Measurements from ENCODE around the gene PTBP2.
"Not testable (repeated sequence)": the region's sequence is repeated elsewhere in the genome, so short reads cannot be mapped to it uniquely, and the experiment has no call there.

PTBP2 gene

DNA sequence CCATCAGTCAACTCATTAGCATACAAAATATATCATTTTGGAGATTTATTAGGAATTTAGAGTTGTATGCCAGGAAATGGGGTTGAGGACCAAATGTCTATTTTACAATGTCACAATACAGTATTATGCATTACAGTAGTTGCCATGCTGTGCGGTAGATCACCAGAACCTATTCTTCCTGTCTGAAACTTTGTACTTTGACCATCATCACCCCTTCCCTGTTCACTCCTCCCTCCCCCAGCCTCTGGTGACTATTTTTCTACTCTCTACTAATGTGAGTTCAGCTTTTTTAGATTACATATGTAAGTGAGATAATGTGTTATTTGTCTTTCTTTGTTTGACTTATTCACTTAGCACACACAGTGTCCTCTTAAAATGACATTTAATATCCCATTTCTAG lies 50.8 kb downstream of the PTBP2 start:
- H3K4me3 ChIP-seq (ENCODE audit: low read depth, low read length) = no peak overlapping the region
- DNase-seq (ENCODE audit: low read depth) = no peak
- TF ChIP-seq CTCF (IDR thresholded peaks at IDR 0.05; ENCODE audit: low read depth, low read length, missing control alignments) = no peak

GRCh38 chr1:96772972-96773371 lies 51.4 kb downstream of the PTBP2 start:
- DNase-seq (ENCODE audit: low read depth) = no peak
- no peak overlapping the region for H3K4me3 ChIP-seq (ENCODE audit: low read depth, low read length)
- no peak for TF ChIP-seq CTCF (IDR thresholded peaks at IDR 0.05; ENCODE audit: low read depth, low read length, missing control alignments)

- DNase-seq (ENCODE audit: low read depth) = no peak
- H3K4me3 ChIP-seq (ENCODE audit: low read depth, low read length) = no peak overlapping the region
- no peak for TF ChIP-seq CTCF (IDR thresholded peaks at IDR 0.05; ENCODE audit: low read depth, low read length, missing control alignments)
Observed at GRCh38 chr1:96782206-96782605, 60.6 kb downstream of the PTBP2 start.

- TF ChIP-seq CTCF (IDR thresholded peaks at IDR 0.05; ENCODE audit: low read depth, low read length, missing control alignments) = no peak
- no peak for DNase-seq (ENCODE audit: low read depth)
- H3K4me3 ChIP-seq (ENCODE audit: low read depth, low read length) = no peak overlapping the region
Observed at GRCh38 chr1:96782856-96783255, 61.3 kb downstream of the PTBP2 start.

DNA sequence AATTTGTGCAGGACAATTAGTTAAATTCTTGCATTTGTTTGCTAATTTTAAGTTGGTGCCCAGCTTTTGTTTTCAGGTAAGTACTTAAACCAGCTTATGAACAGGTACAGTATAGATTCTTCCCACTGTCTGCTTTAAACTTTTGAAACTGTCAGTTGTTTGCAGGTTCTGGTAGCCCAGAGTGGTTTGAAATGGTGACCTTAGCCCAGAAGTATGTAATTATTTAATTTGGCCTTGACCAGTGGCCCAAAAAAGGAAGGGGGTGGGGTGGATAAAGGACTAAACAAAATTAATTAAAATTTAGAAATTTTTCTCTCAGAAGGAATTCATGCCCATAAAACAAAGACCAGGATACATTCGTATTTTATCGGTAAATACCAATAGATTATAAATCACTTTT lies 69.0 kb downstream of the PTBP2 start:
- H3K4me3 ChIP-seq (ENCODE audit: low read depth, low read length) = no peak overlapping the region
- DNase-seq (ENCODE audit: low read depth) = no peak
- no peak for TF ChIP-seq CTCF (IDR thresholded peaks at IDR 0.05; ENCODE audit: low read depth, low read length, missing control alignments)

DNA sequence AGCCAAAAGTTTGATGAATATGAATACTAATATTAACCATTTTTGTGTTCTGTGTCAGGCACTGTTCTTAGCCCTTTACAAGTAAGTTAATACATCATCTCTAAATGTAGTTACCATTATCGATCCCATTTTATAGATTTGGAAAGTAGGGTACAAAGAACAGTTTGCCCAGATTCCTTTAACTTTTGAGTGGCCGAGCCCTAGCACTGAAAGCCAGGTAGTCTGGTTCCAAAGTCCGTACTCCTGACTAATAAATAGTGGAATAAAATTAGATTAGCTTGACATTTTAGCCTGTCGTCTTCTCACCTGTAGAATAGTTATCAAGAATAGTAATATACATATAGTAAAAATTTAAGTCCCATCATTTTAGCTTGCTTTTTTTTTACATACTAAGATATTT lies 70.6 kb downstream of the PTBP2 start:
- H3K4me3 ChIP-seq (ENCODE audit: low read depth, low read length) = no peak overlapping the region
- no peak for TF ChIP-seq CTCF (IDR thresholded peaks at IDR 0.05; ENCODE audit: low read depth, low read length, missing control alignments)
- DNase-seq (ENCODE audit: low read depth) = no peak

GRCh38 chr1:96801696-96802095 lies 80.1 kb downstream of the PTBP2 start:
- H3K4me3 ChIP-seq (ENCODE audit: low read depth, low read length); DNase-seq (ENCODE audit: low read depth): not testable (repeated sequence)

GRCh38 chr1:96804648-96805047 lies 83.1 kb downstream of the PTBP2 start:
- TF ChIP-seq CTCF (IDR thresholded peaks at IDR 0.05; ENCODE audit: low read depth, low read length, missing control alignments) = no peak
- H3K4me3 ChIP-seq (ENCODE audit: low read depth, low read length) = no peak overlapping the region
- no peak for DNase-seq (ENCODE audit: low read depth)

Measured in GM12864 (cell line).